Measurements from ENCODE around the gene SHROOM1. TPM values are rescaled to one million over a fixed set of nuclear protein-coding genes. Genes with fewer than 3 reads are reported as not detected.
A peak's percentile ranks its signal among the peaks of the same experiment; 100 is the strongest.

SHROOM1 gene
- total RNA-seq, 1 donor from 2014 or later, result 24.2 TPM

- H3K27me3 ChIP-seq, result no peaks in the 10 kb centered on the region
- intact Hi-C loops (cut with DNase I), result no loop called here
- ATAC-seq, result no peak
- DNase-seq, result no peak
- no peak overlapping the region for H3K27ac ChIP-seq
- no peak for TF ChIP-seq CTCF (IDR thresholded peaks at IDR 0.05)
- no peaks in the 10 kb centered on the region for H3K9me3 ChIP-seq
- H3K36me3 ChIP-seq, result no peaks in the 10 kb centered on the region
- H3K4me3 ChIP-seq, result no peak overlapping the region
- no peaks in the 10 kb centered on the region for H3K4me1 ChIP-seq
Measured at GRCh38 chr5:132849347-132849746, 18.9 kb upstream of the SHROOM1 start.

GRCh38 chr5:132848270-132848669 is 17.8 kb upstream of the SHROOM1 start:
- H3K9me3 ChIP-seq, result no peaks in the 10 kb centered on the region
- no peak for TF ChIP-seq CTCF (IDR thresholded peaks at IDR 0.05)
- ATAC-seq (no peak), DNase-seq (no peak)
- no peaks in the 10 kb centered on the region for H3K4me1 ChIP-seq
- H3K36me3 ChIP-seq, result no peaks in the 10 kb centered on the region
- no peak overlapping the region for H3K27ac ChIP-seq
- H3K27me3 ChIP-seq, result no peaks in the 10 kb centered on the region
- H3K4me3 ChIP-seq, result no peak overlapping the region
- intact Hi-C loops (cut with DNase I), result no loop called here

- H3K27ac ChIP-seq, result peak overlapping the region; percentile 79
- DNase-seq (peak; percentile 79), ATAC-seq (peak; percentile 66)
- TF ChIP-seq CTCF (IDR thresholded peaks at IDR 0.05), result no peak
- intact Hi-C loops (cut with DNase I), result no loop called here
- H3K27me3 ChIP-seq, result no peaks in the 10 kb centered on the region
- H3K4me1 ChIP-seq, result peaks cover 21% of the 10 kb centered on the region
- no peak overlapping the region for H3K4me3 ChIP-seq
- no peaks in the 10 kb centered on the region for H3K9me3 ChIP-seq
- no peaks in the 10 kb centered on the region for H3K36me3 ChIP-seq
Measured at GRCh38 chr5:132841305-132841704, 10.9 kb upstream of the SHROOM1 start.

- Histone ChIP-seq H3K27ac (peak overlapping the region; percentile 79), H3K4me3 (no peak overlapping the region), H3K9me3 (no peaks in the 10 kb centered on the region), H3K36me3 (no peaks in the 10 kb centered on the region), H3K27me3 (no peaks in the 10 kb centered on the region), H3K4me1 (peaks cover 21% of the 10 kb centered on the region)
- intact Hi-C loops (cut with DNase I), result no loop called here
- TF ChIP-seq CTCF (IDR thresholded peaks at IDR 0.05), result no peak
- ATAC-seq (peak; percentile 51), DNase-seq (peak; percentile 25)
Measured at GRCh38 chr5:132840896-132841295, 10.4 kb upstream of the SHROOM1 start.

- no peak for ATAC-seq
- no peak for DNase-seq
- intact Hi-C loops (cut with DNase I), result no loop called here
- no peak for TF ChIP-seq CTCF (IDR thresholded peaks at IDR 0.05)
- no peaks in the 10 kb centered on the region for H3K27me3 ChIP-seq
- peaks cover 21% of the 10 kb centered on the region for H3K4me1 ChIP-seq
- peak overlapping the region; percentile 79 for H3K27ac ChIP-seq
- no peak overlapping the region for H3K4me3 ChIP-seq
- no peaks in the 10 kb centered on the region for H3K36me3 ChIP-seq
- H3K9me3 ChIP-seq, result no peaks in the 10 kb centered on the region
Measured at GRCh38 chr5:132840313-132840712, 9.9 kb upstream of the SHROOM1 start.

Measured in upper lobe of right lung (tissue), 1 donor.